Neutrophil (primary cell): ENCODE measurements around the gene FCF1.

Experiments
- H3K27ac ChIP-seq: fragments of 200-600 bp; sonication (generic); 2 replicates; pipeline ENCODE4 v1.5.1; 2016; ENCODE audit warnings: mild to moderate bottlenecking, moderate library complexity
- H3K27me3 ChIP-seq: fragments of 200-600 bp; sonication (generic); 2 replicates; pipeline ENCODE4 v1.6.0; 2016; ENCODE audit warnings: mild to moderate bottlenecking
- H3K36me3 ChIP-seq: fragments of 200-600 bp; sonication (generic); 2 replicates; pipeline ENCODE4 v1.5.1; 2017
- H3K4me1 ChIP-seq, 2 experiments: fragments of 200-600 bp in 1 of 2; sonication (generic) in 1 of 2; 1 replicate in 1 of 2; 2 replicates in 1 of 2; pipeline versions ENCODE4 v1.5.1 to v1.6.1; 2013 to 2016; ENCODE audit warnings: low read depth in 1 of 2, low read length in 1 of 2, mild to moderate bottlenecking in 1 of 2, moderate library complexity in 1 of 2; ENCODE audit not compliant: control insufficient read depth in 1 of 2, insufficient read depth in 1 of 2
- H3K4me3 ChIP-seq, 2 experiments: fragments of 200-600 bp in 1 of 2; sonication (generic) in 1 of 2; 1 replicate in 1 of 2; 2 replicates in 1 of 2; pipeline ENCODE4 v1.5.1; 2013 to 2016; ENCODE audit warnings: low read depth in 1 of 2, low read length in 1 of 2, mild to moderate bottlenecking in 1 of 2, moderate library complexity in 1 of 2
- H3K9me3 ChIP-seq: fragments of 200-600 bp; sonication (generic); 2 replicates; pipeline ENCODE4 v1.5.1; 2016
- CTCF ChIP-seq: fragments of 200-600 bp; sonication (generic); IDR thresholded peaks from 2 replicates; pipeline ENCODE4 v1.5.1; 2016; ENCODE audit warnings: antibody characterized with exemption

FCF1 gene

GRCh38 chr14:74733221-74733620 lies 20.3 kb downstream of the FCF1 start:
- Histone ChIP-seq H3K27me3 (no peaks in the 10 kb centered on the region), H3K27ac (no peak overlapping the region), H3K36me3 (peaks cover 58% of the 10 kb centered on the region), H3K9me3 (no peaks in the 10 kb centered on the region), H3K4me1 (no peaks in the 10 kb centered on the region), H3K4me3 (no peak overlapping the region)
- TF ChIP-seq CTCF: no peak

- H3K27ac ChIP-seq: no peak overlapping the region
- H3K9me3 ChIP-seq: no peaks in the 10 kb centered on the region
- H3K4me1 ChIP-seq: no peaks in the 10 kb centered on the region
- peaks cover 69% of the 10 kb centered on the region for H3K36me3 ChIP-seq
- no peak for TF ChIP-seq CTCF
- H3K27me3 ChIP-seq: no peaks in the 10 kb centered on the region
- no peak overlapping the region for H3K4me3 ChIP-seq
Observed at GRCh38 chr14:74735125-74735524, 22.2 kb downstream of the FCF1 start.

- no peak for TF ChIP-seq CTCF
- Histone ChIP-seq H3K27me3 (no peaks in the 10 kb centered on the region), H3K9me3 (no peaks in the 10 kb centered on the region), H3K4me3 (no peak overlapping the region), H3K4me1 (no peaks in the 10 kb centered on the region), H3K36me3 (peaks cover 59% of the 10 kb centered on the region), H3K27ac (no peak overlapping the region)
Observed at GRCh38 chr14:74737753-74738325, 24.9 kb downstream of the FCF1 start.

- no peaks in the 10 kb centered on the region for H3K4me1 ChIP-seq
- H3K4me3 ChIP-seq: no peak overlapping the region
- no peak for TF ChIP-seq CTCF
- H3K27ac ChIP-seq: no peak overlapping the region
- H3K36me3 ChIP-seq: peaks cover 43% of the 10 kb centered on the region
- no peaks in the 10 kb centered on the region for H3K27me3 ChIP-seq
- H3K9me3 ChIP-seq: no peaks in the 10 kb centered on the region
Observed at GRCh38 chr14:74739293-74740030, 26.5 kb downstream of the FCF1 start.

GRCh38 chr14:74747237-74747636 lies 34.3 kb downstream of the FCF1 start:
- no peaks in the 10 kb centered on the region for H3K36me3 ChIP-seq
- no peaks in the 10 kb centered on the region for H3K4me1 ChIP-seq
- H3K27me3 ChIP-seq: no peaks in the 10 kb centered on the region
- TF ChIP-seq CTCF: no peak
- no peak overlapping the region for H3K4me3 ChIP-seq
- no peak overlapping the region for H3K27ac ChIP-seq
- H3K9me3 ChIP-seq: no peaks in the 10 kb centered on the region
